ENCODE measurements around the gene METTL13.

- no peak for TF ChIP-seq CTCF (IDR thresholded peaks at IDR 0.05)
- TF ChIP-seq POLR2A (IDR thresholded peaks at IDR 0.05), result no peak
Observed at GRCh38 chr1:171742577-171742922, 38.9 kb upstream of the METTL13 start.
